ENCODE data around the gene APBA3. TPM values are rescaled to one million over a fixed set of nuclear protein-coding genes. Genes with fewer than 3 reads are reported as not detected.
A peak's percentile ranks its signal among the peaks of the same experiment; 100 is the strongest.

The APBA3 gene
- total RNA-seq, 3 donors from 2014 or later = 18.9 to 23.0 (median 19.2) TPM

- H3K4me1 ChIP-seq (ENCODE audit: low read depth) = no peaks in the 10 kb centered on the region
- ATAC-seq (peak; percentile 46), DNase-seq (peak in 1 of 3 donors; percentile 45)
- intact Hi-C loops (cut with DNase I, micrococcal nuclease) = no loop called here
- H3K4me3 ChIP-seq = peak within 1 kb of the TSS; percentile 9
- TF ChIP-seq, protein P1, sequence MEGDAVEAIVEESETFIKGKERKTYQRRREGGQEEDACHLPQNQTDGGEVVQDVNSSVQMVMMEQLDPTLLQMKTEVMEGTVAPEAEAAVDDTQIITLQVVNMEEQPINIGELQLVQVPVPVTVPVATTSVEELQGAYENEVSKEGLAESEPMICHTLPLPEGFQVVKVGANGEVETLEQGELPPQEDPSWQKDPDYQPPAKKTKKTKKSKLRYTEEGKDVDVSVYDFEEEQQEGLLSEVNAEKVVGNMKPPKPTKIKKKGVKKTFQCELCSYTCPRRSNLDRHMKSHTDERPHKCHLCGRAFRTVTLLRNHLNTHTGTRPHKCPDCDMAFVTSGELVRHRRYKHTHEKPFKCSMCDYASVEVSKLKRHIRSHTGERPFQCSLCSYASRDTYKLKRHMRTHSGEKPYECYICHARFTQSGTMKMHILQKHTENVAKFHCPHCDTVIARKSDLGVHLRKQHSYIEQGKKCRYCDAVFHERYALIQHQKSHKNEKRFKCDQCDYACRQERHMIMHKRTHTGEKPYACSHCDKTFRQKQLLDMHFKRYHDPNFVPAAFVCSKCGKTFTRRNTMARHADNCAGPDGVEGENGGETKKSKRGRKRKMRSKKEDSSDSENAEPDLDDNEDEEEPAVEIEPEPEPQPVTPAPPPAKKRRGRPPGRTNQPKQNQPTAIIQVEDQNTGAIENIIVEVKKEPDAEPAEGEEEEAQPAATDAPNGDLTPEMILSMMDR (IDR thresholded peaks at IDR 0.05) = no peak
- peaks cover 14% of the 10 kb centered on the region for H3K9me3 ChIP-seq
- H3K36me3 ChIP-seq (ENCODE audit: low read depth) = no peaks in the 10 kb centered on the region
Observed at GRCh38 chr19:3785938-3786824, 24.7 kb upstream of the APBA3 start, which contains the start of gene MATK. TSS of gene MATK (minus strand) at chr19:3786381. CDS start at chr19:3785135, 1,246 bp downstream.

DNA sequence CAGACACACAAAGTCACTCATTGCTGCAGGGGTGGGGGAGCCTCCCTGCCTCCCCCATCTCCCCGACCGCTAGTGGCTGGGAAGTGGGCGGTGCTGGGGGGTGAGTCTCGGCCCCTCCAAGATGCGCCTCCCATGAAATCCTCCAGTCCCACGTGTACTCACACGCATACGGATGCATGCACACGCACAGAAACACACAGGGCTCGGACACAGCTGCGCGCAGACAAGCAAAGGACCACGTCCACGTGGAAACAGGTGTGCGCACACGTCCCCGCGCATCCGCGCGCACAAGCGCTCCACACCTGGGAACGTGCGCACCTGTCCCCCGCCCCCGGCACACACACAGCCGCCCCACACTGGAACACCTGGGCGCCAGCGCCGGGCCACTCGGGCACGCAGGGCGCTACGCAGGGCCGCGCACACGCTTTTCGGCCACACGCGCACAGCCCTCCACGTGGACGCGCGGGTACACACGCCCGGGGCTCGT, 24.0 kb upstream of the APBA3 start:
- ATAC-seq = peak; percentile 36
- Histone ChIP-seq H3K4me3 (peak overlapping the region; percentile 9), H3K4me1 (ENCODE audit: low read depth) (no peaks in the 10 kb centered on the region), H3K9me3 (peaks cover 21% of the 10 kb centered on the region), H3K36me3 (ENCODE audit: low read depth) (no peaks in the 10 kb centered on the region)
- intact Hi-C loops (cut with DNase I, micrococcal nuclease) = no loop called here
- peak in 1 of 3 donors; percentile 45 for DNase-seq
- TF ChIP-seq, protein P1 (IDR thresholded peaks at IDR 0.05) = no peak

GRCh38 chr19:3784607-3785450, 23.3 kb upstream of the APBA3 start:
- ATAC-seq = peak; percentile 5
- H3K4me1 ChIP-seq (ENCODE audit: low read depth) = no peaks in the 10 kb centered on the region
- TF ChIP-seq, protein P1 (IDR thresholded peaks at IDR 0.05) = no peak
- no peak overlapping the region for H3K4me3 ChIP-seq
- DNase-seq = peak in 1 of 3 donors; percentile 51
- no peaks in the 10 kb centered on the region for H3K36me3 ChIP-seq (ENCODE audit: low read depth)
- intact Hi-C loops (cut with DNase I, micrococcal nuclease) = no loop called here
- H3K9me3 ChIP-seq = peaks cover 21% of the 10 kb centered on the region

DNA sequence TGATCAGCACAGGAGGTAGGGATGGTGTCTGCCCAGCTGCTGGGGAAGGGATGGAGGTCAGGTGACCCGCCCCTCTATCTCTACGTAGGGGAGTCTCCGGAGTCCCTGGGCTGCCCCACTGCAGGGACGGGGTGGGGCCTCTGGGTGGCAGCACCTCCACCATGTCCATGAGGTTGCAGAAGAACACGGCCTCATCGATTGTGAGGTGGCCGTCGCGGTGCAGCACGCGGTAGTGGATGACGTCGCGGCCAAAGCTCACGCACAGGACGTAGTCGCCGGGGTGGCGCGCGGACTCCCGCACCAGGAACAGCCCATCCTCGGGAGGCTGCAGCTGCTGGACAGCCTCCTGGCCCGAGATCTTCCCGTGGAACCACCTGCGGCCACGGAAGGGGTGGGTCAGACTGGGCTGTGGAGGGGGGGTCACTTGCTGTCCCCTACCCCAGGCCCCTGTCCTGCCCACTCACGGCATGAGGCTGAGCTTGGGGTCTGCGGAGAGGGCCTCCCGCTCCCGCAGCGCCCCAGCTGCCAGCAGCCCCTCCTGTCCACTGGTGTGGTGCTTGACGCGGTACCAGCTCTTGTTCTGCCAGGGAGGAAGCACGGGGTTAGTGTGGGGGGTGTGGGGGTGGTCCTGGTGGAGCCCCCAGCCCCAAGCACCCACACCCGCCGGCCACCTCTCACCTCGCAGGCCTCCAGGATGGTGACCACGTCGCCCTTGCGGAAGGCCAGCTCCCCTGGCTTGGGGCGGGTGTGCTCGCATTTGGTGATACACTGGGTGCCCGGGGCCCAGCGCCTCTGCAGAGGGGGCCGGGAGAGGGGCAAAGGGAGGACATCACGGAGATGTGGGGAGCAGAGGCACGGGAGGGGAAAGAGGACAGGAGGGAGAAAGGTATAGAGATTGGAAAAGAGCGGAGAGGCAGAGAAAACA, 22.4 kb upstream of the APBA3 start:
- TF ChIP-seq, protein P1 (IDR thresholded peaks at IDR 0.05) = no peak
- Histone ChIP-seq H3K4me3 (no peak overlapping the region), H3K36me3 (ENCODE audit: low read depth) (no peaks in the 10 kb centered on the region), H3K4me1 (ENCODE audit: low read depth) (no peaks in the 10 kb centered on the region), H3K9me3 (peaks cover 21% of the 10 kb centered on the region)
- intact Hi-C loops (cut with DNase I, micrococcal nuclease) = no loop called here
- DNase-seq = peak in 1 of 3 donors; percentile 49
- peak; percentile 35 for ATAC-seq

GRCh38 chr19:3782903-3783302, 21.4 kb upstream of the APBA3 start:
- DNase-seq (no peak), ATAC-seq (no peak)
- Histone ChIP-seq H3K9me3 (peaks cover 21% of the 10 kb centered on the region), H3K4me1 (ENCODE audit: low read depth) (no peaks in the 10 kb centered on the region), H3K4me3 (no peak overlapping the region), H3K36me3 (ENCODE audit: low read depth) (no peaks in the 10 kb centered on the region)
- intact Hi-C loops (cut with DNase I, micrococcal nuclease) = no loop called here
- TF ChIP-seq, protein P1 (IDR thresholded peaks at IDR 0.05) = no peak

Data from mucosa of descending colon (tissue), 3 donors.